Measurements from ENCODE around the gene PDIA5.
"Not testable (repeated sequence)": the region's sequence is repeated elsewhere in the genome, so short reads cannot be mapped to it uniquely, and the experiment has no call there.

The PDIA5 gene

DNA sequence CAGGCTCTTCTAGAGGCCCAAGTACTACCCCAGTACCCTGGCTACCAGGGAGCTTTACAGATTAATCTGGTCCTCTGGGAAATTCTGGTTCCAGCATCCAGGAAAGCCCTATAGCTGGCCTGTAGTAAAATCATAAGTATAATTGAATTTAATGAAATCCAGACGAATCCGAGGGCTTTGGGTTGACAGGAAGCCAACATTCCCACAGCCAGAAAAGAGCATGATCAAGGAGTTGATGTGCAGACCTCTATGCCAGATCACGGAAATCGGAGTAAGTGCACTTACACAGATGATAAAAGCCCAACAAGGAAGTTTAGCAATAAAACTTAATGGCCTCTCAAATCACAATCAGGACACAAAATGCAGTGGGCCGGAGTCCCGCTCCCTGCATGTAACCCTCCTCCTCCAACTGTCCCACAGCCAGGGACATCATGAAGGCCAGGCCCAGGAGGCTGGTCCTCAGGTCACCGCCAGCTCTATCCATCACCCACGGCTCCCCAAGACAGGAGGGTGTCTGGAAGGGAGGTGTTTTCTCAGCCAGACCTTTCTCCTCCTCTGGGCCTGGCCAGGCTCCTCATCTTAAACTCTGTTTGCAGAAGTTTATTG lies 72.1 kb downstream of the PDIA5 start:
- H3K9me3 Mint-ChIP-seq = no peaks in the 10 kb centered on the region
- DNase-seq (ENCODE audit: low spot score in 2 of 2) (no peak), ATAC-seq (ENCODE audit: low read depth) (no peak)
- H3K27me3 Mint-ChIP-seq = no peaks in the 10 kb centered on the region
- no peak overlapping the region for H3K4me3 Mint-ChIP-seq
- H3K27ac Mint-ChIP-seq = no peak overlapping the region
- no peaks in the 10 kb centered on the region for H3K4me1 Mint-ChIP-seq
- peaks cover 3% of the 10 kb centered on the region for H3K36me3 Mint-ChIP-seq

- DNase-seq (ENCODE audit: low spot score in 2 of 2) (no peak), ATAC-seq (ENCODE audit: low read depth) (no peak)
- no peaks in the 10 kb centered on the region for H3K27me3 Mint-ChIP-seq
- peaks cover under 1% of the 10 kb centered on the region for H3K36me3 Mint-ChIP-seq
- H3K4me1 Mint-ChIP-seq = no peaks in the 10 kb centered on the region
- no peak overlapping the region for H3K4me3 Mint-ChIP-seq
- H3K27ac Mint-ChIP-seq = no peak overlapping the region
- no peaks in the 10 kb centered on the region for H3K9me3 Mint-ChIP-seq
These were observed 72.7 kb downstream of the PDIA5 start for GRCh38 chr3:123139522-123139921.

GRCh38 chr3:123140550-123140949 lies 73.7 kb downstream of the PDIA5 start:
- Mint-ChIP-seq H3K27me3 (no peaks in the 10 kb centered on the region), H3K36me3 (no peaks in the 10 kb centered on the region), H3K4me3 (no peak overlapping the region), H3K4me1 (no peaks in the 10 kb centered on the region), H3K27ac (no peak overlapping the region), H3K9me3 (no peaks in the 10 kb centered on the region)
- ATAC-seq (ENCODE audit: low read depth) (no peak), DNase-seq (ENCODE audit: low spot score in 2 of 2) (no peak)

GRCh38 chr3:123141276-123141675 lies 74.5 kb downstream of the PDIA5 start:
- Mint-ChIP-seq H3K4me1 (no peaks in the 10 kb centered on the region), H3K9me3 (no peaks in the 10 kb centered on the region), H3K4me3 (no peak overlapping the region), H3K27ac (no peak overlapping the region), H3K36me3 (peaks cover 4% of the 10 kb centered on the region), H3K27me3 (no peaks in the 10 kb centered on the region)
- DNase-seq (ENCODE audit: low spot score in 2 of 2) = no peak
- ATAC-seq (ENCODE audit: low read depth) = no peak

GRCh38 chr3:123143669-123144411 lies 77.0 kb downstream of the PDIA5 start:
- Mint-ChIP-seq H3K36me3 (peaks cover 9% of the 10 kb centered on the region), H3K27me3 (no peaks in the 10 kb centered on the region)

GRCh38 chr3:123147754-123148535 lies 81.1 kb downstream of the PDIA5 start:
- peaks cover 26% of the 10 kb centered on the region for H3K36me3 Mint-ChIP-seq
- no peaks in the 10 kb centered on the region for H3K27me3 Mint-ChIP-seq
- H3K27ac Mint-ChIP-seq = no peak overlapping the region
- DNase-seq (ENCODE audit: low spot score in 2 of 2) (no peak), ATAC-seq (ENCODE audit: low read depth) (no peak)
- peaks cover 9% of the 10 kb centered on the region for H3K9me3 Mint-ChIP-seq
- no peak overlapping the region for H3K4me3 Mint-ChIP-seq
- H3K4me1 Mint-ChIP-seq = peaks cover 5% of the 10 kb centered on the region

More at GRCh38 chr3:123143669-123144411, 77.0 kb downstream of the PDIA5 start:
- no peak for DNase-seq (ENCODE audit: low spot score in 2 of 2)
- Mint-ChIP-seq H3K4me1 (no peaks in the 10 kb centered on the region), H3K9me3 (no peaks in the 10 kb centered on the region), H3K4me3 (no peak overlapping the region), H3K27ac (no peak overlapping the region)
- ATAC-seq (ENCODE audit: low read depth) = no peak

DNA sequence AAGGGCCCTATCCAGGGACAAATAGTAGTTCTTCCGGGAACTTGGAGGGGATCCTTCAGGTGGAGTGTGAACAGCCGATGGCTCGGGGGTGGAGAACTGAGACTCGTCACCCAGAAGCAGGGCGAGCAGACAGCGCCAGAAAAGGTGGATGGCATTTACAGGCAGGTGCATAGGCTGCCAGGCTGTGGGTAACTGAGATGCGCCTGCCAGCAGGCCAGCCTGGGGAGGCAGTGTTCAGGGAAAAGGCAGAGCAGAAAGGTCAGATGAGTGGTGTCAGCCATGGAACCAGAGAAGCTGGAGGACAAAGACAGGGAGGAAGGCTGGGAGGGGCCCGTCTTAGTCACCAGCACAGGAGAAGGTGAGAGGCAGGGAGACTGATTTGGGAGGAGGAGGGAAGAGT lies 81.9 kb downstream of the PDIA5 start:
- H3K4me3 Mint-ChIP-seq = no peak overlapping the region
- H3K9me3 Mint-ChIP-seq = peaks cover 9% of the 10 kb centered on the region
- no peaks in the 10 kb centered on the region for H3K27me3 Mint-ChIP-seq
- no peak overlapping the region for H3K27ac Mint-ChIP-seq
- H3K4me1 Mint-ChIP-seq = peaks cover 7% of the 10 kb centered on the region
- H3K36me3 Mint-ChIP-seq = peaks cover 26% of the 10 kb centered on the region
- DNase-seq (ENCODE audit: low spot score in 2 of 2) = no peak
- ATAC-seq (ENCODE audit: low read depth) = no peak

- Mint-ChIP-seq H3K4me3 (no peak overlapping the region), H3K9me3 (peaks cover 9% of the 10 kb centered on the region), H3K4me1 (peaks cover 8% of the 10 kb centered on the region), H3K36me3 (peaks cover 26% of the 10 kb centered on the region), H3K27ac (peak overlapping the region; percentile 33), H3K27me3 (no peaks in the 10 kb centered on the region)
- no peak for DNase-seq (ENCODE audit: low spot score in 2 of 2)
- ATAC-seq (ENCODE audit: low read depth) = no peak
These were observed 82.7 kb downstream of the PDIA5 start for GRCh38 chr3:123149525-123149924.

DNA sequence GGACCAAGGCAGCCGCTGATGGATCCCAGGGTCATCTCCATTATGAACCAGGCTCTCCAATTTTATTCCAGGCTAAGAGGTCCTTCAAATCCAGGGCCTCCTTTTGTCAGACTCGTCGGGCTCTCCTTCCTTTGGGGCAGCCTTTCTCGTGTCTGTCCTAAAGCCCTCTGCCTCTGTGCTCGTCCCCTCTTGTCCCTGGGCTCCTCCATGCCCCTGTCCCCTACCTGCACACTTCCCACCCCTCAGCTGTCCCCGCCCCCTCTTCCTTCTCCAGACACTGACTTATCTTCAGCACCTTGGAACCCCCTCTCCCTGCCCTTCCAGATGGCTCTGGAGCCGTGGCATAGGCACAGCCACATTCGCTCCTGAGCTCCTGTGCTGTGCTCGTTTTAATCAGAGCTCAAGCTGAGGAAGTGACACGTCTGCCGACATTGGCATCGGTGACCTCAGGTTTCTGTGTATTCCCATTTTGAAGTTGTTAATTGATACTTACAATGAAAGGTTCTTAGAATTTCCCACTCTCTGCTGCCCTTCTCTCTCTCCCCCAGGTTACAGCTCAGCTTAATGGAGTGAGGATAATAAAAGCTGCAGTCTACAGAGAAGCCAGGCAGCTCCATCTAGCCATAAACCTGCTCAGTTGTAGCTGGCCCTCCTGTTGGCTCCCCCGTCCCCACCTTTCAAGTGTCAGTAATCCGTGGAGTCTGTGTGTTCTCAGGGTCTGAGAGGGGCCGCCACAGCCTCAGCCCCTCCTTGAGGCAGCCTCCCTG lies 83.8 kb downstream of the PDIA5 start:
- peaks cover 9% of the 10 kb centered on the region for H3K9me3 Mint-ChIP-seq
- H3K4me3 Mint-ChIP-seq = no peak overlapping the region
- no peaks in the 10 kb centered on the region for H3K27me3 Mint-ChIP-seq
- H3K27ac Mint-ChIP-seq = peak overlapping the region; percentile 95
- ATAC-seq (ENCODE audit: low read depth) = no peak
- DNase-seq (ENCODE audit: low spot score in 2 of 2) = no peak
- peaks cover 26% of the 10 kb centered on the region for H3K36me3 Mint-ChIP-seq
- H3K4me1 Mint-ChIP-seq = peaks cover 9% of the 10 kb centered on the region

- Mint-ChIP-seq H3K9me3 (peaks cover 9% of the 10 kb centered on the region), H3K36me3 (peaks cover 22% of the 10 kb centered on the region), H3K4me3 (no peak overlapping the region), H3K27me3 (no peaks in the 10 kb centered on the region), H3K4me1 (peaks cover 9% of the 10 kb centered on the region), H3K27ac (peak overlapping the region; percentile 95)
- no peak for DNase-seq (ENCODE audit: low spot score in 2 of 2)
- no peak for ATAC-seq (ENCODE audit: low read depth)
These were observed 84.5 kb downstream of the PDIA5 start for GRCh38 chr3:123151251-123151705.

- not testable (repeated sequence) for ATAC-seq (ENCODE audit: low read depth); H3K27me3 Mint-ChIP-seq; H3K9me3 Mint-ChIP-seq; DNase-seq (ENCODE audit: low spot score in 2 of 2); H3K4me3 Mint-ChIP-seq; H3K4me1 Mint-ChIP-seq
- peaks cover 22% of the 10 kb centered on the region for H3K36me3 Mint-ChIP-seq
- peak overlapping the region; percentile 95 for H3K27ac Mint-ChIP-seq
These were observed 85.1 kb downstream of the PDIA5 start for GRCh38 chr3:123151853-123152420.

DNA sequence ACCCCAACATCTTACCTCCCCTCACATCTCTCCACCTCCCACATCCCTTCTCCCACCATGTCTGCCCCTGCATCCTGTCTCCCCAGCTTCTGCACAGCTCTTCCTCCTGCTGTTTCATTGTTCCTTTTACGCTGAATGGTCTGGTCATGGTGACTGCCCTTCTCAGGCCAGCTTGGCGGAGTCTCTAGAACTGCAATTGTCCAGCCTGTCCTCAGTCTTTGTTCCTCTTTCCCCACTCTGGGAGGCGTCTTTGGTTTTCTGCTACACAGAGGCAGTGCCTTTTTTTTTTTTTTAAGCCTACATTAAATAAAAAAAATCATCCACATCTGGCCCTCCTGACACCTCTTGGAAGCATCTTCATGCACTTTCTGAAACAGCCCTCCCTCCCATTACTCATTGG lies 85.9 kb downstream of the PDIA5 start:
- DNase-seq (ENCODE audit: low spot score in 2 of 2) (no peak), ATAC-seq (ENCODE audit: low read depth) (no peak)
- H3K36me3 Mint-ChIP-seq = peaks cover 23% of the 10 kb centered on the region
- peaks cover 9% of the 10 kb centered on the region for H3K9me3 Mint-ChIP-seq
- H3K27ac Mint-ChIP-seq = no peak overlapping the region
- no peak overlapping the region for H3K4me3 Mint-ChIP-seq
- peaks cover 9% of the 10 kb centered on the region for H3K4me1 Mint-ChIP-seq
- H3K27me3 Mint-ChIP-seq = no peaks in the 10 kb centered on the region

- H3K4me1 Mint-ChIP-seq = peaks cover 9% of the 10 kb centered on the region
- no peak for DNase-seq (ENCODE audit: low spot score in 2 of 2)
- no peak overlapping the region for H3K4me3 Mint-ChIP-seq
- peaks cover 23% of the 10 kb centered on the region for H3K36me3 Mint-ChIP-seq
- no peaks in the 10 kb centered on the region for H3K27me3 Mint-ChIP-seq
- ATAC-seq (ENCODE audit: low read depth) = peak; percentile 67
- peaks cover 9% of the 10 kb centered on the region for H3K9me3 Mint-ChIP-seq
- H3K27ac Mint-ChIP-seq = no peak overlapping the region
These were observed 86.5 kb downstream of the PDIA5 start for GRCh38 chr3:123153125-123154019.
